ENCODE data around the gene NAA60. TPM values are rescaled to one million over a fixed set of nuclear protein-coding genes. Genes with fewer than 3 reads are reported as not detected.

Gene NAA60
- total and polyA plus RNA-seq, 2 of the 13 experiments (the other 11 are each of a cell fraction or from before 2014, with no cell fraction given): 14.7 to 32.0 TPM

GRCh38 chr16:3458852-3459361 lies 15.4 kb downstream of the NAA60 start (continued):
- TF ChIP-seq ARNTL (CRISPR knock-in tag; IDR thresholded peaks at IDR 0.05): 0 out of 2 replicates have a peak, but pooled peaks have one; percentile 27
- no peak for TF ChIP-seq ZNF577 (CRISPR knock-in tag; IDR thresholded peaks at IDR 0.05; ENCODE audit: borderline replicate concordance, low read depth)
- no peak for TF ChIP-seq MAZ (IDR thresholded peaks at IDR 0.05; ENCODE audit: borderline replicate concordance, low read depth, low read length)
- TF ChIP-seq MAZ (CRISPR knock-in tag; IDR thresholded peaks at IDR 0.05; ENCODE audit: low read depth): no peak
- TF ChIP-seq ZNF777 (CRISPR knock-in tag; IDR thresholded peaks at IDR 0.05): no peak
- no peak for TF ChIP-seq ZNF3 (CRISPR knock-in tag; IDR thresholded peaks at IDR 0.05)
- no peak for TF ChIP-seq PCBP2 (optimal IDR thresholded peaks at IDR 0.05; ENCODE audit: low read depth, low read length, poor library complexity, severe bottlenecking)
- TF ChIP-seq ETV5 (CRISPR knock-in tag; IDR thresholded peaks at IDR 0.05; ENCODE audit: borderline replicate concordance): no peak
- no peak; the same call in 1 of the 2 replicates for TF ChIP-seq HDAC1 (CRISPR knock-in tag; IDR thresholded peaks at IDR 0.05)
- no peak for TF ChIP-seq ATF7 (IDR thresholded peaks at IDR 0.05)
- no peak for TF ChIP-seq ATF7 (CRISPR knock-in tag; IDR thresholded peaks at IDR 0.05)
- no peak for TF ChIP-seq TCF7L2 (IDR thresholded peaks at IDR 0.05; ENCODE audit: low read depth, low read length)
- 0 out of 2 replicates have a peak, but pooled peaks have one; percentile 29 for TF ChIP-seq CEBPB (IDR thresholded peaks at IDR 0.05; ENCODE audit: borderline replicate concordance, low read depth, low read length)
- no peak for TF ChIP-seq NFE2 (CRISPR knock-in tag; IDR thresholded peaks at IDR 0.05)
- no peak for TF ChIP-seq ZNF841 (CRISPR knock-in tag; IDR thresholded peaks at IDR 0.05; ENCODE audit: borderline replicate concordance)
- peak; percentile 92 for TF ChIP-seq ZBTB37 (CRISPR knock-in tag; IDR thresholded peaks at IDR 0.05)
- TF ChIP-seq ZNF691 (CRISPR knock-in tag; IDR thresholded peaks at IDR 0.05; ENCODE audit: borderline replicate concordance, low read depth): no peak
- TF ChIP-seq ZBTB1 (CRISPR knock-in tag; IDR thresholded peaks at IDR 0.05; ENCODE audit: borderline replicate concordance): no peak
- TF ChIP-seq ZNF230 (CRISPR knock-in tag; IDR thresholded peaks at IDR 0.05): no peak
- no peak for TF ChIP-seq SMYD3 (CRISPR knock-in tag; IDR thresholded peaks at IDR 0.05)
- 0 out of 2 replicates have a peak, but pooled peaks have one; percentile 18 for TF ChIP-seq RARG (CRISPR knock-in tag; IDR thresholded peaks at IDR 0.05; ENCODE audit: low read depth)
- no peak for TF ChIP-seq TFDP1 (CRISPR knock-in tag; IDR thresholded peaks at IDR 0.05; ENCODE audit: borderline replicate concordance)
- no peak for TF ChIP-seq GFI1 (CRISPR knock-in tag; IDR thresholded peaks at IDR 0.05; ENCODE audit: borderline replicate concordance)
- no peak for TF ChIP-seq ZNF766 (CRISPR knock-in tag; IDR thresholded peaks at IDR 0.05; ENCODE audit: borderline replicate concordance)
- TF ChIP-seq REPIN1 (CRISPR knock-in tag; IDR thresholded peaks at IDR 0.05; ENCODE audit: borderline replicate concordance, low read depth): no peak
- TF ChIP-seq ZNF552 (CRISPR knock-in tag; IDR thresholded peaks at IDR 0.05; ENCODE audit: borderline replicate concordance): no peak
- no peak for TF ChIP-seq ZBTB7B (CRISPR knock-in tag; IDR thresholded peaks at IDR 0.05)
